Breast epithelium (tissue), 4 donors: ENCODE data around the gene MRPL39. TPM values are rescaled to one million over a fixed set of nuclear protein-coding genes. Genes with fewer than 3 reads are reported as not detected.
"Not testable (repeated sequence)": the region's sequence is repeated elsewhere in the genome, so short reads cannot be mapped to it uniquely, and the experiment has no call there.

Source experiments
- DNase-seq, 2 donors: peaks; one replicate each; pipeline ENCODE4 v3.0.0-alpha.2; 2019; ENCODE audit warnings: low spot score in 2 of 2
- H3K27ac ChIP-seq, 2 donors: fragments of 200-600 bp; sonication (generic) in 1 of 2; one replicate each; pipeline ENCODE4 v1.5.1; 2016 to 2019; ENCODE audit warnings: mild to moderate bottlenecking in 1 of 2
- H3K27me3 ChIP-seq, 2 donors: fragments of 200-600 bp; sonication (generic) in 1 of 2; one replicate each; pipeline versions ENCODE4 v1.5.1 to v1.6.0; 2017 to 2019; ENCODE audit warnings: control low read depth in 1 of 2, mild to moderate bottlenecking in 1 of 2
- H3K36me3 ChIP-seq: fragments of 200-600 bp; one replicate; pipeline ENCODE4 v1.5.1; 2019
- H3K4me1 ChIP-seq, 2 donors: fragments of 200-600 bp; sonication (generic); one replicate each; pipeline ENCODE4 v1.5.1; 2016 to 2019; ENCODE audit warnings: control low read depth in 1 of 2
- H3K4me3 ChIP-seq, 3 donors: fragments of 200-600 bp; sonication (generic); 1 replicate in 2 of 3; 2 replicates in 1 of 3; pipeline ENCODE4 v1.5.1; 2016 to 2019; ENCODE audit warnings: mild to moderate bottlenecking in 3 of 3, moderate library complexity in 2 of 3
- H3K9me3 ChIP-seq, 2 donors: fragments of 200-600 bp; sonication (generic) in 1 of 2; one replicate each; pipeline ENCODE4 v1.5.1; 2016 to 2019; ENCODE audit warnings: control low read depth in 1 of 2
- POLR2A ChIP-seq: fragments of 450-650 bp; IDR thresholded peaks from one replicate; pipeline ENCODE4 v1.6.1; 2016; ENCODE audit warnings: antibody characterized with exemption, mild to moderate bottlenecking, moderate library complexity
- POLR2AphosphoS5 ChIP-seq, 3 donors: sonication (generic); formaldehyde crosslinking; IDR thresholded peaks; one replicate each; pipeline ENCODE4 v1.6.1; 2017; ENCODE audit warnings: antibody characterized with exemption in 3 of 3
- intact Hi-C: fragments of 100-400 bp; cut with DNase I; formaldehyde crosslinking; loops from one replicate; pipeline ENCODE4 v1.15.1; 2023; ENCODE audit warnings: low total_unique reads
- total RNA-seq, 3 donors: library from RNA; depleted of rRNA; stranded (reverse); fragments of >200 nt; gene quantifications; one replicate each; pipeline ENCODE4 v1.1.0, GENCODE V29; 2016
- TF ChIP-seq, protein P1 (sequence below), 3 donors: fragments of 450-650 bp; IDR thresholded peaks; one replicate each; pipeline ENCODE4 v1.5.1; 2016 to 2017; ENCODE audit warnings: antibody characterized with exemption in 3 of 3, mild to moderate bottlenecking in 3 of 3, moderate library complexity in 3 of 3

Gene MRPL39
- total RNA-seq, 3 donors from 2014 or later, result 13.0 to 28.2 (median 26.5) TPM

GRCh38 chr21:25637851-25638659 lies 30.8 kb upstream of the MRPL39 start:
- peaks cover 0 to 9% of the 10 kb centered on the region in 2 donors for H3K27me3 ChIP-seq
- intact Hi-C loops, result no loop called here

DNA sequence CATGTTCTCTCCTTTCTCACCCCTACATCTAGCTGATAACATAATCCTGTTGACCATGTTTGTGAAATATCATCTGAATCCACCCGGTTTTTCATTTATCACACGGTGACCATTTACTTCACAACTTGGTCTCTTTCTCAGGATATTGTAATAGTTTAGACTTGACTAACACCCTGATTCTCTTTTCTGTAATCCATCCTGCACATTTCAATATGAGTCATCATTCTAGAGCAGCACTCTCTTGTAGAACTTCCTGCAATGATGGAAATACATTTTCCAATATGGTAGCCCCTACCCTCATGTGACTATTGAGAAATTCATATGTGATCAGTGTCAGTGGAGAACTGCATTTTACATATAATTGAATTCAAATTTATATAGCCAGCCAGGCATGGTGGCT lies 29.4 kb upstream of the MRPL39 start:
- intact Hi-C loops, result no loop called here

More at GRCh38 chr21:25637851-25638659, 30.8 kb upstream of the MRPL39 start:
- Histone ChIP-seq H3K9me3 (no peaks in the 10 kb centered on the region), H3K27ac (no peak overlapping the region), H3K4me3 (peak overlapping the region in 2 of 3 donors; percentile 64 to 81), H3K4me1 (no peaks in the 10 kb centered on the region), H3K36me3 (no peaks in the 10 kb centered on the region)
- TF ChIP-seq POLR2AphosphoS5 (IDR thresholded peaks at IDR 0.05), result no peak
- TF ChIP-seq, protein P1, sequence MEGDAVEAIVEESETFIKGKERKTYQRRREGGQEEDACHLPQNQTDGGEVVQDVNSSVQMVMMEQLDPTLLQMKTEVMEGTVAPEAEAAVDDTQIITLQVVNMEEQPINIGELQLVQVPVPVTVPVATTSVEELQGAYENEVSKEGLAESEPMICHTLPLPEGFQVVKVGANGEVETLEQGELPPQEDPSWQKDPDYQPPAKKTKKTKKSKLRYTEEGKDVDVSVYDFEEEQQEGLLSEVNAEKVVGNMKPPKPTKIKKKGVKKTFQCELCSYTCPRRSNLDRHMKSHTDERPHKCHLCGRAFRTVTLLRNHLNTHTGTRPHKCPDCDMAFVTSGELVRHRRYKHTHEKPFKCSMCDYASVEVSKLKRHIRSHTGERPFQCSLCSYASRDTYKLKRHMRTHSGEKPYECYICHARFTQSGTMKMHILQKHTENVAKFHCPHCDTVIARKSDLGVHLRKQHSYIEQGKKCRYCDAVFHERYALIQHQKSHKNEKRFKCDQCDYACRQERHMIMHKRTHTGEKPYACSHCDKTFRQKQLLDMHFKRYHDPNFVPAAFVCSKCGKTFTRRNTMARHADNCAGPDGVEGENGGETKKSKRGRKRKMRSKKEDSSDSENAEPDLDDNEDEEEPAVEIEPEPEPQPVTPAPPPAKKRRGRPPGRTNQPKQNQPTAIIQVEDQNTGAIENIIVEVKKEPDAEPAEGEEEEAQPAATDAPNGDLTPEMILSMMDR (IDR thresholded peaks at IDR 0.05), result no peak
- no peak for TF ChIP-seq POLR2A
- no peak for DNase-seq

DNA sequence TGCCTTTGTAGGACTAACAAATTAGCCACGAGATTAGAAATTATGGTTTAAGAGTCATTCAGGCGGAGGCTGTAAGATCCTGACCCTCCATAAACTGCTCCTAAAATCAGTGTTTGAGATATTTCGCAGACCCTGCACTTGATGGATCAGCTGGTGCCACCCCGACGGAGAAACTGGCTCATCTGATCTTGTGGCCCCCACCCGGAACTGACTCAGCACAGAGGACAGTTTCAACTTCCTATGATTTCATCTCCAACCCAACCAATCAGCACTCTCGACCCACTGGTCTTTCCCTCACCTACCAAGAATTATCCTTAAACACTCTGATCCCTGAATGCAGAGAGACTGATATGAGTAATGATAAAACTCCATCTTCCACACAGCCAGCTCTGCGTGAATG lies 28.0 kb upstream of the MRPL39 start:
- DNase-seq, result no peak
- Histone ChIP-seq H3K4me1 (no peaks in the 10 kb centered on the region), H3K4me3 (no peak overlapping the region), H3K27me3 (peaks cover 0 to 9% of the 10 kb centered on the region in 2 donors), H3K9me3 (no peaks in the 10 kb centered on the region), H3K27ac (no peak overlapping the region), H3K36me3 (no peaks in the 10 kb centered on the region)
- TF ChIP-seq, protein P1 (IDR thresholded peaks at IDR 0.05), result no peak
- no peak for TF ChIP-seq POLR2AphosphoS5 (IDR thresholded peaks at IDR 0.05)
- TF ChIP-seq POLR2A, result no peak
- intact Hi-C loops, result no loop called here

More for the DNA sequence above, 29.4 kb upstream of the MRPL39 start:
- no peak overlapping the region for H3K27ac ChIP-seq
- peaks cover 0 to 9% of the 10 kb centered on the region in 2 donors for H3K27me3 ChIP-seq
- no peaks in the 10 kb centered on the region for H3K4me1 ChIP-seq
- no peaks in the 10 kb centered on the region for H3K36me3 ChIP-seq
- TF ChIP-seq POLR2A (no peak), POLR2AphosphoS5 (IDR thresholded peaks at IDR 0.05) (no peak)
- TF ChIP-seq, protein P1 (IDR thresholded peaks at IDR 0.05), result no peak
- H3K4me3 ChIP-seq, result no peak overlapping the region
- H3K9me3 ChIP-seq, result no peaks in the 10 kb centered on the region
- no peak for DNase-seq

DNA sequence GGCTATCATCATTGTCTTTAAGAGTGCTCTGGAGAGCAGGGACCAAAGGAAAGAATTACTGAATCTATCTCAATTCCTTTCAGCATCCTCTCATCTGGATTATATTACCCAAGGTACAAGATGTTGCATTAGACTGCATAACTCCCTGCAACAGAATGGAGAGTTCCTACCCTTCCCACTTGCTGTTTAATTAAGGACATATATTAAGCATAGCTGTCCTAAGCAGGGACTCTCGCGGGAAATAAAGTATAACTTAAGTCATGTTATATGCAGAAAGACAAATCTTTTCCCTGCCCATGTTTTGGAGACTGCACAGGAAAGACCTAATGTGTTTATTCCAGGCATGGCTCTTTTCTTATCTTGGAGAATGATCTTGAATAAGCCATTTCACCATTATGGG lies 25.0 kb upstream of the MRPL39 start:
- H3K36me3 ChIP-seq, result no peaks in the 10 kb centered on the region
- TF ChIP-seq, protein P1 (IDR thresholded peaks at IDR 0.05), result no peak
- TF ChIP-seq POLR2A (no peak), POLR2AphosphoS5 (IDR thresholded peaks at IDR 0.05) (no peak)
- H3K9me3 ChIP-seq, result no peaks in the 10 kb centered on the region
- H3K4me1 ChIP-seq, result no peaks in the 10 kb centered on the region
- no peak overlapping the region for H3K27ac ChIP-seq
- H3K27me3 ChIP-seq, result no peaks in the 10 kb centered on the region
- H3K4me3 ChIP-seq, result no peak overlapping the region
- no peak for DNase-seq
- intact Hi-C loops, result no loop called here

DNA sequence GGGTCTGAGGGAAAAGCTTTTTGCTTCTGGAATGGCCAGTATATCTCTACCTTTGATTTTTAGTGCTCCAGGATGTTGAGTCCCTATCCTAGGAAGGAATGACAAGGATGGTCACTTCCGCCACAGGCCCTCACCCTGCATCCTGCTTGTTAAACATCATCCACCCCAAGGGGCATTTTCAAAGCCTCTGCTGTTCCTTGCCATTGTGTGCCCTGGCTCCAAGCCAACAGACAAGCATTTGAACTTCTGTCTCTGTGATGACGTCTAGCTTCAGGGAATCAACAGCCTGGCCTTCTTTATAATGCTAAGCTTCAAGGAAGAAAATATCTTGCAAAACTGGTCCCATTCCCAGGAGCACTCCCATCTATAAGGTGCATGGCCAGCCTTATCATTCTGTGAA lies 19.5 kb upstream of the MRPL39 start:
- no peaks in the 10 kb centered on the region for H3K9me3 ChIP-seq
- no peaks in the 10 kb centered on the region for H3K36me3 ChIP-seq
- H3K27ac ChIP-seq, result peak overlapping the region; percentile 22 to 26
- TF ChIP-seq, protein P1 (IDR thresholded peaks at IDR 0.05), result no peak
- H3K27me3 ChIP-seq, result no peaks in the 10 kb centered on the region
- DNase-seq, result no peak
- intact Hi-C loops, result no loop called here
- no peaks in the 10 kb centered on the region for H3K4me1 ChIP-seq
- no peak overlapping the region for H3K4me3 ChIP-seq

GRCh38 chr21:25625776-25626555 lies 18.7 kb upstream of the MRPL39 start:
- H3K27me3 ChIP-seq, H3K4me3 ChIP-seq, H3K9me3 ChIP-seq, DNase-seq, H3K27ac ChIP-seq, H3K36me3 ChIP-seq, H3K4me1 ChIP-seq, intact Hi-C loops: not testable (repeated sequence)
